Stimulated activated CD8-positive, alpha-beta memory T cell treated with anti-CD3 and anti-CD28 coated beads, Interleukin-12 subunit alpha, Interleukin-12 subunit beta, amount 100 ng/mL, for 24 hours (primary cell): ENCODE measurements around the gene KRTAP27-1.

ENCODE experiments used
- DNase-seq: peaks from one replicate; pipeline ENCODE4 v3.0.0-alpha.2; 2020; ENCODE audit errors: extremely low read depth

The KRTAP27-1 gene

GRCh38 chr21:30337276-30337744 is at the start of gene KRTAP27-1:
KRTAP27-1 (minus strand) TSS chr21:30337694; CDS start chr21:30337668, 26 bp downstream.
- DNase-seq: no peak

- DNase-seq: no peak
Measured at GRCh38 chr21:30382201-30382600, 44.7 kb upstream of the KRTAP27-1 start.

GRCh38 chr21:30372139-30372770 is 34.8 kb upstream of the KRTAP27-1 start, which contains the start of gene KRTAP13-2:
KRTAP13-2 (minus strand) TSS chr21:30372271; CDS start chr21:30372213, 58 bp downstream.
- DNase-seq: no peak

- DNase-seq: no peak
Measured at GRCh38 chr21:30355906-30356305, 18.4 kb upstream of the KRTAP27-1 start.

GRCh38 chr21:30354308-30355005 is 17.0 kb upstream of the KRTAP27-1 start:
- DNase-seq: no peak

GRCh38 chr21:30351534-30351933 is 14.0 kb upstream of the KRTAP27-1 start:
- DNase-seq: no peak

GRCh38 chr21:30349572-30349971 is 12.1 kb upstream of the KRTAP27-1 start:
- no peak for DNase-seq

GRCh38 chr21:30348506-30348905 is 11.0 kb upstream of the KRTAP27-1 start, which contains the start of gene KRTAP23-1:
KRTAP23-1 (minus strand) TSS chr21:30348606; CDS start chr21:30348606, 0 bp downstream.
- DNase-seq: no peak

GRCh38 chr21:30345014-30345413 is 7.5 kb upstream of the KRTAP27-1 start:
- no peak for DNase-seq

GRCh38 chr21:30340714-30341573 is 3.5 kb upstream of the KRTAP27-1 start:
- no peak for DNase-seq

- DNase-seq: no peak
Measured at GRCh38 chr21:30338717-30339116, 1.2 kb upstream of the KRTAP27-1 start.

GRCh38 chr21:30337772-30338171 is 278 bp upstream of the KRTAP27-1 start:
- no peak for DNase-seq

GRCh38 chr21:30336596-30336995 is 898 bp downstream of the KRTAP27-1 start:
- no peak for DNase-seq

- DNase-seq: no peak
Measured at GRCh38 chr21:30333736-30334135, 3.8 kb downstream of the KRTAP27-1 start.

GRCh38 chr21:30332681-30333080 is 4.8 kb downstream of the KRTAP27-1 start:
- no peak for DNase-seq

GRCh38 chr21:30329203-30329875 is 8.2 kb downstream of the KRTAP27-1 start:
- no peak for DNase-seq

GRCh38 chr21:30326390-30326789 is 11.1 kb downstream of the KRTAP27-1 start:
- no peak for DNase-seq

- no peak for DNase-seq
Measured at GRCh38 chr21:30320215-30320614, 17.3 kb downstream of the KRTAP27-1 start, which contains the start of gene KRTAP26-1. KRTAP26-1 (minus strand) TSS chr21:30320315; CDS start chr21:30320035, 280 bp downstream.

- DNase-seq: no peak
Measured at GRCh38 chr21:30315701-30316100, 21.8 kb downstream of the KRTAP27-1 start.

GRCh38 chr21:30306884-30307283 is 30.6 kb downstream of the KRTAP27-1 start:
- DNase-seq: no peak

- no peak for DNase-seq
Measured at GRCh38 chr21:30305136-30305535, 32.4 kb downstream of the KRTAP27-1 start.
